ENCODE data around the gene PCGF3. TPM values are rescaled to one million over a fixed set of nuclear protein-coding genes. Genes with fewer than 3 reads are reported as not detected.

Gene PCGF3
- total and polyA plus RNA-seq, 9 of the 15 experiments (the other 6 are each of a cell fraction or from before 2014, with no cell fraction given): 2.6 to 46.1 (median 20.3) TPM

DNA sequence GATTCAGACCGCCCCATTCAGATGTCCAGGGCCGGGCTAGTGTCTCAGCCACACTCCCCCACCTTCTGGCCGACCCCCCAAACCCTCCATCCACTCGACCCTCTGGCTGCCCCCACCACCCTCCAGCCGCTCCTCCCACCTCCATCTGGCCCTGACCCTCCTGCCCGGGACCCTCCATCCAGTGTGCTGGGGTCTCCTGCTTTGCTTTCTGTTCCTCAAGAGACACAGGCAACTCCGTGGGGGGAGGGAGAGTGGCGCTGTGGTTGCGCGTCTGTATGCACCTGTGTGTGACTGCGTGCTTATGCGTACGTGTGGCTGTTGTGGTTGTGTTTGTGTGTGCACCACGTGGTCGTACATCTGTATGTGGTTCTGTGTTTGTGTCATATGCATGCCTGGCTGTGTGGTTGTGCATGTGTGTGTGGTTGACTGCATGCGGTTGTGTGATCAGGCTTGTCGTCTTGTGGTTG, 87.0 kb downstream of the PCGF3 start:
- no peak overlapping the region for H3K4me3 ChIP-seq
- FAIRE-seq: no peak
- H3K4me2 ChIP-seq (ENCODE audit: insufficient read depth, low read length): no peak overlapping the region
- no TSS peak for BruUV-seq (replicated peaks)
- intact Hi-C loops (cut with micrococcal nuclease): no loop called here
- no peak for ATAC-seq
- H3K9ac ChIP-seq (ENCODE audit: insufficient read depth in 1 of 2, low read depth in 2 of 2, low read length in 2 of 2): peak overlapping the region in 1 of 2 experiments; percentile 26; a peak in 1 of 4 replicates
- no peaks in the 10 kb centered on the region for H3K79me2 ChIP-seq (ENCODE audit: control insufficient read depth, insufficient read depth, low read length)
- H2AFZ ChIP-seq (ENCODE audit: low read depth, low read length): no peak overlapping the region
- peaks cover 15 to 40% of the 10 kb centered on the region in 2 experiments for H3K27me3 ChIP-seq (ENCODE audit: control insufficient read depth in 2 of 2, insufficient read depth in 2 of 2, low read length in 2 of 2)
- H3K9me1 ChIP-seq (ENCODE audit: control insufficient read depth, insufficient read depth, low read length): no peaks in the 10 kb centered on the region
- H3K4me1 ChIP-seq (replicated peaks in 1 of 2; ENCODE audit: control insufficient read depth in 2 of 2, insufficient read depth in 2 of 2, low read length in 2 of 2): peaks cover 0 to 75% of the 10 kb centered on the region in 2 experiments; a peak in 3 of 5 replicates
- whole genome bisulfite sequencing (ENCODE audit: insufficient coverage, low coverage, missing lambda C conversion rate): 45% methylated on average over 13 of the region's 17 CpGs
- H3K36me3 ChIP-seq (ENCODE audit: control insufficient read depth, insufficient read depth, low read length): no peaks in the 10 kb centered on the region
- no peak for DNase-seq (ENCODE audit: extremely low read depth in 1 of 4, low spot score in 3 of 4)
- ChIA-PET POLR2A (interaction anchor here (2.5 kb wide), 1 partner anchor 11 kb away, joined by 15 read pairs; no protein-coding TSS in a partner anchor), CTCF (ENCODE audit: low intra/inter-chr PET ratio) (no interaction called here)
- in situ Hi-C loops (cut with MboI): no loop called here
- 0 out of 2 replicates have a peak, but pooled peaks cover 3% of the 10 kb centered on the region for H4K20me1 ChIP-seq (replicated peaks; ENCODE audit: control insufficient read depth, insufficient read depth, low read length)
- TF ChIP-seq, protein P1, sequence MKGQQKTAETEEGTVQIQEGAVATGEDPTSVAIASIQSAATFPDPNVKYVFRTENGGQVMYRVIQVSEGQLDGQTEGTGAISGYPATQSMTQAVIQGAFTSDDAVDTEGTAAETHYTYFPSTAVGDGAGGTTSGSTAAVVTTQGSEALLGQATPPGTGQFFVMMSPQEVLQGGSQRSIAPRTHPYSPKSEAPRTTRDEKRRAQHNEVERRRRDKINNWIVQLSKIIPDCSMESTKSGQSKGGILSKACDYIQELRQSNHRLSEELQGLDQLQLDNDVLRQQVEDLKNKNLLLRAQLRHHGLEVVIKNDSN (CRISPR knock-in tag; IDR thresholded peaks at IDR 0.05): peak; percentile 60
- TF ChIP-seq, protein P2, sequence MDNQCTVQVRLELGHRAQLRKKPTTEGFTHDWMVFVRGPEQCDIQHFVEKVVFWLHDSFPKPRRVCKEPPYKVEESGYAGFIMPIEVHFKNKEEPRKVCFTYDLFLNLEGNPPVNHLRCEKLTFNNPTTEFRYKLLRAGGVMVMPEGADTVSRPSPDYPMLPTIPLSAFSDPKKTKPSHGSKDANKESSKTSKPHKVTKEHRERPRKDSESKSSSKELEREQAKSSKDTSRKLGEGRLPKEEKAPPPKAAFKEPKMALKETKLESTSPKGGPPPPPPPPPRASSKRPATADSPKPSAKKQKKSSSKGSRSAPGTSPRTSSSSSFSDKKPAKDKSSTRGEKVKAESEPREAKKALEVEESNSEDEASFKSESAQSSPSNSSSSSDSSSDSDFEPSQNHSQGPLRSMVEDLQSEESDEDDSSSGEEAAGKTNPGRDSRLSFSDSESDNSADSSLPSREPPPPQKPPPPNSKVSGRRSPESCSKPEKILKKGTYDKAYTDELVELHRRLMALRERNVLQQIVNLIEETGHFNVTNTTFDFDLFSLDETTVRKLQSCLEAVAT (IDR thresholded peaks at IDR 0.05): 0 out of 4 replicates have a peak, but pooled peaks of 1 of the 2 experiments have one; percentile 20
- no peak for TF ChIP-seq LCOR (CRISPR knock-in tag; IDR thresholded peaks at IDR 0.05)
- peak; percentile 63 for TF ChIP-seq MAX (CRISPR knock-in tag; IDR thresholded peaks at IDR 0.05)
- H3K27ac ChIP-seq (ENCODE audit: extremely low read depth, low read depth, low read length): no peak overlapping the region
- H3K9me3 ChIP-seq (replicated peaks; ENCODE audit: control insufficient read depth, insufficient read depth, low read depth, low read length): no peaks in the 10 kb centered on the region

Measured in K562 (cell line).